NCI-H748 treated with DMSO at 0.1 percent for 48 hours (cell line): ENCODE data around the gene CLDN11.
A peak's percentile ranks its signal among the peaks of the same experiment; 100 is the strongest.

Source experiments
- DNase-seq: peaks from one replicate; lab custom pipeline; 2025; lab: John Stamatoyannopoulos, UW

The CLDN11 gene

DNA sequence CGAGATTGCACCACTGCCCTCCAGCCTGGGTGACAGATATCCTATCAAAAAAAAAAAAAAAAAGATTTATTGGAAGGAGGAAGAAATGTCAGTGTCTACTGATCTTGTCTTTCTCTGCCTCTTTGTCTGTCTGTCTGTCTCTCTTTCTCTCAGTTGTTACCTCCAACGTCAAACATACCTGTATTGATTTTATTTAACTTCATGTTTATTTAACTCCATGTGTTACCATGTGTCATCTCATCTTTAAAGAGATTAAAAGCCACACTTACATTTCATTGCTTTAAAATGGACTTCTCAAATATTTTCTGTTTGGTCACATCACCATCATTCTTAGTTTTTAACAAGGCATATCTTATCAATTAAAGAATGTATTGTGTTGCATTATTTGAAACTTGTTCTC is 9.4 kb downstream of the CLDN11 start:
- DNase-seq, result no peak

DNA sequence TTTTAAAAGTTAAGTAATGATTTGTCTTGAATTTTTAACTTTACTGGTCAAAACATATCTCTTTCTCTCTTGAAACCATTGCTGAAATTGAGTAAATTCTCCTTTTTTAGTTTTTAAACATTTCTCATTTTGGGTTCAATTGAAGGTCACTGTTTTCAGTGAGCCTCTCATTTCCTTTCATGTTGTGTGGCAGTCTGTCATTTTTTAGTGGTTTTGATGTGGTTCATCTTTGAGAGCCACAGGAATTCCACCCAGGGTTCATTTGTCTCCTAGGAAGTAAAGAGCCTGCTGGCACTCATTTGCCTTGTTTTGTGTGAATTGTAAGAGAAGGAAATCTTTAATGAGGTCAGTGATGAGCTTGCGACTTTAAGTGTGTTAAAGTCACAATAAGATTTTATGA is 10.4 kb downstream of the CLDN11 start:
- no peak for DNase-seq

DNA sequence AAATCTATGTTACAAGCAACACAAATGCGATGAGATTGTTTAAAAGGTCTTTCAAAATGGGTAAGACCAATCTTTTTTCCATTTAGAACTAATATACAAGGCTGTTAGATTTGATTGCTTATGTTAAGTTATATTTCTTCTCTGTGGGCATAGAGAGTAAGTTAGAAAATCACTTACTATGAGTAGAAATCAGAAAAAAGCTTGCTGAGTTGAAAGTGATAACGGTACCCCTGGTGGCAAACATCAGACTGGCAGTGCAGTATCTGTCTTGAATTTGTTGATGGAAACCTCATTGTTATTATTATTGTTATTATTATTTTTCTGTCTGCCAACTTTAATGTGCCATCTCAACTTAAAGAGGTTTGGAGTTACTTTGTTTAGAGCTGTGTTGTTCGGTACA is 12.4 kb downstream of the CLDN11 start:
- no peak for DNase-seq

DNA sequence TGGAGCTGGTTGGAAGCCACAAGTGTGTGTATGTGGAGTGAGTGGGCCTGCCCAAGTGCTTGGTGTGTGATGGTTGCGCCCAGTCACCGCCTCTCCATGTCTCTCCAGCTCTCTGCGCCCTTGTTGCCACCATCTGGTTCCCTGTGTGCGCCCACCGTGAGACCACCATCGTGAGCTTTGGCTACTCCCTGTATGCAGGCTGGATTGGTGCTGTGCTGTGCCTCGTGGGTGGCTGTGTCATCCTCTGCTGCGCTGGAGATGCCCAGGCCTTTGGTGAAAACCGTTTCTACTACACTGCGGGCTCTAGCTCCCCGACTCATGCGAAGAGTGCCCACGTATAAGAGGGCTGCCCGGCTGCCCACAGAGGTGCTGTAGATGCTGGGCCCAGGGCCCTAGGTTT is 13.7 kb downstream of the CLDN11 start:
- no peak for DNase-seq

DNA sequence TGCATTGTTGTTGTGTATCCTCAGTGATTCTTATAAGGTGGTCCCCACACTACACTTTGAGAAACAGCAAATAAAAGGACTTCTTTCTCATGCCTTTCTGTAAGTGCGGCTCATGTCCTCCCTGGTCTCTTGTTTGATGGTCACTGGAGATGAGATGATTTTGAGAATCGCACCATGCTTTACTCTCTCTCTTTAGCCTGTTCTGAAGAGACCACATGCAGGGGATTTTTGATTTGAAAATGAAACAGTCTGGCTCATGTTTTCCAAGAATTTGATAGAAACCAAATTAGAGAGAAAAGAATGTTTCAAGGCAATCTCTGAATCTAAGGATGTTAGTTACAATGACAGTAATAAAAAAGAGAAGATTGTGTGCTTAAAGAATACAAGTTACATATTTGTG is 18.0 kb downstream of the CLDN11 start:
- no peak for DNase-seq

DNA sequence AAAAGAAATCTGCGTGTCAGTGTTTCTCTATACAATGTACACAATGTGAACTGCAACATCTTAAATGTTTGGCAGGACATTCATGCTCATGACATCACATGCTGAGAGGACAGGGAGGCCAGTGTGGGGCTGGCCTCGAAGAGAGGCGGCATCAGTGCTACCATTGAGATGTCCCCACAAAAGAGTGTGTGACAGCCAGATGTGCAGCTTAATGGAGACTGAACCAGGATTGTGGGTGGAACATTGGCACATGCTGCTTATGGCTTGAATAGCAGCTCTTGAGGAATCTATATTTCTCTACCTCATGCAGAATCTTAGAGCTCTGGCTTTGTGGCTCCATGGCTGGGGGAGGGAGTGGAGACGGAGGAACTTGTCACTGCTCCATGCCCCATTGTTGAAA is 18.5 kb downstream of the CLDN11 start:
- DNase-seq, result no peak

DNA sequence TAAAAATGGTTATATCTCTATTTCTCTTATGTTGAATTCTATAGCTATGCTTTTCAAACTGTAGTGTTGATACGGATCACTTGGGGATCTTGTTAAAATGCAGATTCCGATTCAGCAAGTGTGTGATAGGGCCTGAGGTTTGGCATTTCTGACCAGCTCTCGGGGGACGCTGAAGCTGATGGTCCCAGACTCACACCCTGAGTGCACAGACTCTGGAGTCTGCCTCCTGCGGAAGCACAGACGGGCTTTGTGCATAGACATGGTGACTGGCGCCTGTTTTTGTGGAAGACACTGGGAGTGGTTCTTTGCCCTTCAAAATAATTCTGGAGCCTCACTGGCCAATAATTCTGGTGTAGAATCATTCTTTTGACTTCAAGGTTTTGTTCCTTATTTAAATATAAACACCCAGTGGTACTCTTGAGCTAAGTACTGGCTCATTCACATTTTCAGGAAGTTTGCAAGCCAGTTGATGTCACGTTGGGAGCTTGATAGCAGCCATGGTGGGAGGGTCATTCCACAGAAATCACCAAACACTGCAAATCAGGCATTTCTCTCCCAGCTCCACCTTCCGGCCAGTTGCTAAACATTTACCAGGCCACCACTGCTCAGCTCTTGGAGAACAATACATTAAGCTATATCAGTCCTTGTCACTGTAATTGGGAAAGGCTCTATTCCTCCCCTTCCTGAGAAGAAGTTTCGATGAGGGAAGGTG is 19.2 kb downstream of the CLDN11 start:
- DNase-seq, result no peak

DNA sequence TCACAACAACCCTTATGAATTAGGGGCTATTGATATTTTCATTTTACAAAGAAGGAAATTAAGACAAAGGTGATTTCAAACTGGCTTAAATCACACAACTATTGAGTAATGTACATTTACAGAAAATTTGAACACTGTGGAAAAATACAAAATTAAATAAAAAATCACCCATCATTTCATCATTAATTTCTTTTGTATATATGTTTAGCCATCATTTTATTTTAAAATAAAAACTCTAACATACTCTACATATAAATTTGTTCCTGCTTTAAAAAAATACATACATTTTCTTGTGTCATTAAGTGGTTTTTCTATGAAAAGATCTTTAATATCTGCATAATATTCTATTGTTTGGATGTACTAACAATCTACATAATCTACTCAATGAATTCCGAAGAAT is 20.2 kb downstream of the CLDN11 start:
- DNase-seq, result no peak

DNA sequence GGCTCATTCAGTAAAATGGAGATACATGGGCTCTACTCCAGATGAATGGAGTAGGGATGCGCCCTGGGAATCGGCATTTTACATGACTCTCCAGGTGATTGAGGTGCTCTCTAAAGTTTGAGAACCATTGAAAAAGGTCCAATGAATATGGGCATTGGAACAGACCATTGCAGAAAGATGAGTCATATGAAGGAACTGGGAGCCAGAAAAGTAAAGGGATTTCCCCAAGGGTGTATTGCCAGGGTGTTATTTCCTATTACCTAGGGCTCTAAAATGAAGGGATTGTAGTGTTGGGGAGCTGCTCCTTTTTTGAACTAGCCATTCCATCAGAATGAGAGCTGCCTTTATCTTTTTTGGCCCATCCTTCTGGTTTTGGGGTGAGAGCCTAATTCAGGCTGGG is 21.7 kb downstream of the CLDN11 start:
- DNase-seq, result no peak

DNA sequence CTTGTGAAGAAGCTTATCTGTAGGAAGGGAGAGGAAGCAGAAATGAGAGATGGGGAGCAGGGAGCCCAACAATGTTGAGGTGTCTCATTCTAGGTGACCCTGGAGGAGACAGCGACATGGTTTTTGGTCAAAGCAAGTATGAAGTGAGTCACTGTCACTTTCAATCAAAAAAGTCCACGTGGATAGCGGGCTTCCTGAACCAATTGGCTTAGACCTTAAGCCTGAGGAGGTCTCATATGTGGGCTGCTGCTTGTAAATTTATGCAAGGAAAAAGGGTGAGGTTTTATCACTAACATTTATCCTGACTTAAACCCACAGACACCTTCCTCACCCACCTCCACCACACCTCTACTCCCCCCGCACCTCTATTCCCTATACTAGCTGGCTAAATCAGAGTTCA is 22.7 kb downstream of the CLDN11 start:
- DNase-seq, result no peak

DNA sequence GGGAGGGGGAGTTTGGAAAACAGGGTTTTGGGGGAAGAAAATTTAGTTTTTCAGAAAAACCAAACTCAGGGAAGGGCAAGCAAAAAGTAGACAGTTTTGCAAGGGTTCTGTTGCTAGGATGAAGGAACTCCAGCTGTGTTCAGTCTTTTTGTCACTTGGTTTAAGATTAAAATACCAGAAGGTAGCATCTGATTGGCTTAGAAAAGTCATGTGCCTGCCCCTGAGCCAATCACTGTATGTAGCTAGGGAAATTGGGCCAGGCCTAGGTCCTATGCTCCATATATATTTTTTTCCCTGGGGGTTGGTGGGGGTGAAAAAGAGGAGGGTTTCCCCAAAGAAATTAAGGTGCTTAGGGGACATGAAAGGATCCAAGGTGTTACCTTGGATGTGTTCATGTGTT is 24.3 kb downstream of the CLDN11 start:
- no peak for DNase-seq

DNA sequence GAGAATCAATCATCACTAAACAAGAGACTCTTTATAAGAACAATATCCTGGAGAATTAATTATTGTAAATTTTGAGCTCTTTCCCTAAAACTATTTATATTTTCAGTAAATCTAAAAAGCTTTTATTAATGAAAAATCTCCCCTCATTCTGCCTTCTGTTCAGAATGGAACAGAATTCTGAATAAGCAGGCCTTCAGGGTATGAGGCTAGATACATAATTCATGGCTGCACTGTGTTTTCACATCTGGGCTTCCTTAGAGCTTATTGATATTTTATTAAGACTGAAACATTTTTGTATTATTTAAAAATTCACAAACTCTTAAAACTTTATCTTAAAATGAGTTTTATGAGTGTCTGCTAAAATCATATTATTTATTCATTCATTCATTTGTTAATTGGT is 24.8 kb downstream of the CLDN11 start:
- DNase-seq, result no peak

DNA sequence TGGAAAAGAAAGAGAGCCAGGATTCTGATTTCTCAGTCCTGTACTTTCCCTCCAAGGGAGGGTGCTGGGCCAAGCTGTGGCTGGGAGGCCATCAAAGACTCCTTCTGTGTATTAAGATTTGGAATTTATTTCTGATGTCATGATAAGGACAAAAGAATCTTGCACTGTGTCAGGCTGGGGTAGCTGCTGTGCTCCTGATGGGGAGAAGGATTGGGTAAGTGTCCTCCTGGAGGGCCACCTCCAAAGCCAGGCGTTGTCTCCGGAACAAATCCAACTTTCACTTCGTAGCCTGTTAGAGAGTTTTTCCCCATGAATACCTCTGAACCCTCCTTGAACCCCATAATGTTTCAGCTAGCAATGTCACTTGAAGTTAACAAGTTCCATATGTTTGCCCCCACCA is 29.9 kb downstream of the CLDN11 start:
- no peak for DNase-seq

DNA sequence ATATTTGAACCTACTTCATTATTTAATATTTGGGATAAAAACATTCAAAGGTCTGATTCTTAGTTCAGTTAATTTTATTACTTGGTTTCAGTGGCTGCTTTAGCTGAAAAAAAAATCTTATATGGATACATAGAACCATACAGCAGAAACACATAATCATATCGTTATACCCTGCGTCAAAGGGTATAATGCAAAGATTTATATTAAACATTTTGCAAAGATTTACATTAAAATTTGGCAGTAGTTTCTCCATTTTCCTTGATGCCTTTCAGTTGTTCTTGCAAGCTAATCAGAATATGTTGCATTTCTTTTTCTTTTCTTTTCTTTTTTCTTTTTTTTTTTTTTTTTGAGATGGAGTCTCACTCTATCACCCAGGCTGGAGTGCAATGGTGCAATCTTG is 31.4 kb downstream of the CLDN11 start:
- DNase-seq, result no peak

DNA sequence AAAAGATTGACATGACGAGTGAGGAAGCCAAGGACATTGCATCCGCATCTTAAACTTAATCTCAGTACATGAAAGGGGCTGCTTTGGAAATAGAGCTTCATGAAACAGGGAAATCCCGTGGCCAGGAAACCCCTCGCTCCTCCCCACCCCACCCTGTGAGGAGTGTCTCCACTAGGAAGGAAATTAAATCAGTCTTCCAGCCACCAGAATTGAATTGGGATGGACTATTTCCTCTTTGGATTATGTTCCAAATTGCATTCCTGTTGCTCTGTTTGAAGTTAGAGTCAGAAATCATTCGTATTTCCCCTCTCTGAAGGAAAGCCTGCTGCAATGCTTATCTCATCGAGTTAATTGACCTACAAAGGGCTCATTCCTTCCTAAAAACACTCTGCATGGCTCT is 35.8 kb downstream of the CLDN11 start:
- no peak for DNase-seq

DNA sequence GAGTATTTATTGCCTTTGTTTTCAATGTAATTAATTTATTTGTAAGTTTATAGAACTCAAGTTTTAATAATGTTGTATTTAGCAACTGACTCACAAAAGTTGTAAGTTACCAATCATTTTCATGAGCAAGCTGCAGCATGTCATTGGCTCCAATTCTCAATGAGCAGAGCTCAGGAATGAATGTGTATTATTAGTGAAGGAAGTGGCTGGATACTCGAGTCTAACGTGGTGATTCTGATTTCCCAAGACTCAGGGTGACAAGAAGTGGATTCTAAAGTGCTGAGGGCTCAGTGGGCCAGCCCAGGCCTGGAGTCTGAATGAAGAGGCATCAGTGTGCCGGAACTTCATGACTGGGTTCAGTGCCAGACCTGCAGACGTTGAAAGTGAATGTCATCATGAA is 39.6 kb downstream of the CLDN11 start:
- no peak for DNase-seq

DNA sequence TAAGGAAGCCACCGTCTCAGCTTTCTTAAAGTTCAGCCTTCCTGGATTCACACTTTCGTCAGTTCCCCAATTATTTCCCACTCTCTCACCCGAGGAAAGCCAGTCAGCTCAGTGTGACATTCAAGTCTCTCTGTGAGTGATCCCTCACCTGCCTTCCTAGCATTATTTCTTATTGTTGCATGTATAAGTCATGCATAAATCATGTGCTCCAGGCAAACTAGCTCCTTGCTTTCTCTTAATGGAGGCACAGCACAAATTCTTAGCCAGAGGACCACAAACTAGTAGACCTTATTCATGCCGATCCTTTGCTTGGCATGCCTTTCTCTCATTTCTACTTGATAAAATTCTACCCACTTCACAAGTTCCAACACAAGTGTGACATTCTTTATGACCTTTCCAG is 44.3 kb downstream of the CLDN11 start:
- no peak for DNase-seq

DNA sequence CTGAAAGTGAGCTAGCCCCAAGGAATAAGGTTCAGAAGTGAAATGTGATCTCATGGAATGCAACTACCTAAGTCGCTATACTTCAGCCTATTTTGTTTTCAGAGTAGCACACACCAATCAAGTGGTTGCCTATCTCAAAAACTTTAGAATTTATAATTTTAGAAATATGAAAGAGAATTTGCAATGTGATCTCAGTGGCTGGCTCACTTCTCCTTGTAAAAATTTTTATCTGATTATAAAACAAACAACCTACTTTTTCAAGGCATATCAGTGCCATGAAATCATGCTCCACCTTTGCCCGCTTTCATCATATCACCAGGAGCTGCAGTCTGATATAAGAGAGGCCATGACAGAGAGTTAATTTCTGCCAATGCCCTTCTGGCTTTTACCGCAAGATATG is 47.3 kb downstream of the CLDN11 start:
- DNase-seq, result no peak

DNA sequence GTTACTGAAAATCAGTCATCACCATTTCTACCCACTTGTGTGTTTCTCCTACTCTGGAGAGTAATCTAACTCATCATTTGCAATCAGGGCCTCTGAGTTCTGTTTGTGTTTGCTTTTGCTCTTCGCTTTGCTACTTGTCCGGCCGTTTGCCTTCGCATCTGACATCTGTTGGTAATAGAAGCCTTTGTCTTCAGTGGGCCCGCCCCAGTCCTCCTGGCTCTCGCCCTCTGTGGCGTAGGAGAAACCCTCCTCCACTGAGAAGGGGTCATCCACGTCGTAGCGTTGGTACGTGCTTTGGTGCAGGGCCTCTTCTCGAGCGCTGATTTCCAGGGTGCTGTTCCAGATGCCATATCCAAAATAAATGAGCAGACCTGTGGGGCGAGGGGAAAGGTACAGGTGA is 48.3 kb downstream of the CLDN11 start:
- DNase-seq, result peak; percentile 67

DNA sequence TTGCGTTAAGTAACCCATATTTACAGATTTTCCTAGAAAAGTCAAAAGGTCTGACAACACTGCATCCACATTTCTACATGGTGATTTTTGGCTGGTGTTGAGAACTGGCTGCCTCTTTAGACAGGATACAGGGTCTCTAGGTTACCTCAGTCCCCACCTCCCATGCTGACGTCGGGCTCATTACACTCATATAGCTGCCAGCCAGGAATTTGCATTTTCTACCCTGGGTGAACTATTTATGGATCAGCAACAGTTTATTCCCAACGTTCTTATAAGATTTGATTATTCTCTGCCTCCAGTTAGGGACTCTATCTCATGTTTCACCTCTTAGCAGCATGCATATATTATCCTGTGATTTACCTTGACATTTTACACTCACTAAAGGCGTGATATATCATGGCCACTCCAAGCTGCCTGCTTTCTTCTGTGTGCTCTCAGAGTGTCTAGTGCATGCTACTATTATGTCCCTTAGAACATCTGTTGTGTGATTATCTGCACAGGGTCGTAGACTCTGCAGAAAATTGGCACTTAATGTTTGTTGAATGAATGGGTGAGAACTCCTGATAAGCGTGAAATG is 49.0 kb downstream of the CLDN11 start:
- peak; percentile 74 for DNase-seq

DNA sequence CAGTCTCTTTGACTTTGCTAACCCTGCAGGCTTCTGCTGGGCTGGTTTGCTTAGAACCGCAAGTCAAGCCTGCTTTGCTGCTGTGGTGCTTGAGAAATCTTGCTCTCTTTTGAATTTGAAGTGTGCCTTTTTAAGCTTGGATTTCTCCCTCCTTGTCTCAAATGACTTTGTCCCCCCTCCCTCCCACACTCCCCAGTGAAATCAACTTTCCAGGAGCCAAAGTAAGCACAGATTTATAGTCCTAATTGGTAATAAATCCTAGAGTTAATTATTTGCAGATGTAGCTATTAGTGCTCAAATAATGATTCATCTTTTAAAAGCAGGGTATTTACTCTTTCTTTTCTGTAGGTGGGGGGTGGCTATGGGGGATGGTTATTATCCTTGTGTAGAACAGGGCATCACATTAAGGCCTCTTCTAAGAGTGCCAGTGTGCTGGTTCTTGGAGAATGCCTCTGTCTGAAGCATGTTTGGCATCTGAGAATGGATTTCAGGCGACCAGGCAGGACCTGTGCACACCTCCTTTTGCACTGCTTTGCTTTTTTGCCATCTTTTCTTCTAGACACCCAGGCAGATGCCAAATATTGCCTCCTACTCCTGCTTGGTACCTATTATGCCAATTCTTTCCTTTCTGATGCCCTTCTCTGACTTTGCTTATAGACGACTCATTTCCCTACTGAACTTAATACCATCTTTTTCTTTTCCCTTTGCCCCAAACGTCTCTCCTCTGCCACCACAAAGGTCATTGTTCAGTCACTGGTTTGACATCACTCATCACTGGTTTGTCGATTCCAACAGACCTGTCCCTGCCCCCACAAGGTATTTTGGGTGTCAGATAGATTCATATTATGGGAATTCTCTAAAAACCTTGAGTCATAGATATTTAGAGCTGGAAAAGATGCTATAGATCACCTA is 50.7 kb downstream of the CLDN11 start:
- peak; percentile 64 for DNase-seq

DNA sequence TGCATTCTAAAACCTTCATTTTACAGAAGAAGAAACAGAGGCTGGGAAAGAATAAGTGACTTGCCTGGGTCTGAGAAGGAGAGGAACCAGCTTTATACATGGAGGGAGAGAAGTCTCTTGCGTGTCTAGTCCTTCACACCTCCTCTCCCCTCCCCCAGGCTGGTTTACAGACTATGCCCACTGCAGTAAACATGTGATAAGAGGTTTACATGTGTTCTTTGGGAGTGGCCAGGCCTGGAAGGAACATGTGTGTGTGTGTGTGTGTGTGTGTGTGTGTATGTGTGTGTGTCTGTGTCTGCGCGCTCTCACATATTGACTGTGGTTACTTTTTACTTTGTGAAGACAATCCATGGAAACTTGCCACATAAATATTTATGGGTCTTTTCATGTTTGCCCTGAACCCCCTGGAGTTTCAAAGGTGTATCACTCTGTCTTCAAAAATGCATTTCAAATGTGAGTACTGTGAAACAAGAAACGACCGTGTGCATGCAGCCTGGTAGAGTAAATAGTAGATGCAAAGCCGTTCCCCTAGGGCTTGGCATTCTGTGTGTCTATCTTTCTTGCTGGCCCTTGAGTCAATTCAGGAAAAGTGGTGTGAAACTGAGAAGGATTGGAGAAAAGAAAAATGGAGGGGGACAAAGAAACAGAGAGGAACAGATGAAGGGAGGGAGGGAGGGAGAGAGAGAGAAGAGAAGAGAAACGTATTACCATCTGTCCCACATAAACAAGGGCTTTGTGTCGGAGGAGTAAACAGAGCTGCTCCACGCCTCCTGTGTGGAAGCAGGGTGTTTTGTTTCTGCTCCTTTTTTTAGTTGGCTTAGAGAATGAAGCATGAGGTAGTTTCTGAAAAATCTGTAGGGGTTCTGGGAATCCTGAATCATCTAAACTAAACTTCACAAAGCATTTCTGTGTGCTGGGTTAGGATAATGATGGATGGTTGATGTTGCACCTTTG is 51.7 kb downstream of the CLDN11 start:
- DNase-seq, result peak; percentile 34
